Endothelial cell (in vitro differentiated cells): ENCODE measurements around the gene CEP78. TPM values are rescaled to one million over a fixed set of nuclear protein-coding genes. Genes with fewer than 3 reads are reported as not detected.

Source experiments
- DNase-seq: peaks from one replicate; pipeline ENCODE4 v3.0.0; 2021; ENCODE audit warnings: low spot score
- H3K27ac Mint-ChIP-seq: one replicate; pipeline ENCODE4 v1.8.0; 2021; ENCODE audit warnings: mixed read lengths, inconsistent platforms; ENCODE audit not compliant: unreplicated experiment
- H3K27me3 Mint-ChIP-seq: one replicate; pipeline ENCODE4 v1.8.0; 2021; ENCODE audit warnings: mild to moderate bottlenecking, moderate library complexity, mixed read lengths, inconsistent platforms; ENCODE audit not compliant: unreplicated experiment
- H3K36me3 Mint-ChIP-seq: one replicate; pipeline ENCODE4 v1.8.0; 2021; ENCODE audit warnings: mild to moderate bottlenecking, low read depth, mixed read lengths, inconsistent platforms; ENCODE audit not compliant: unreplicated experiment
- H3K4me1 Mint-ChIP-seq: one replicate; pipeline ENCODE4 v1.8.0; 2021; ENCODE audit warnings: mild to moderate bottlenecking, mixed read lengths, inconsistent platforms; ENCODE audit not compliant: unreplicated experiment
- H3K4me3 Mint-ChIP-seq: one replicate; pipeline ENCODE4 v1.8.0; 2021; ENCODE audit warnings: mild to moderate bottlenecking, mixed read lengths, inconsistent platforms; ENCODE audit not compliant: unreplicated experiment
- H3K9me3 Mint-ChIP-seq: one replicate; pipeline ENCODE4 v1.8.0; 2021; ENCODE audit warnings: mixed read lengths, inconsistent platforms; ENCODE audit not compliant: unreplicated experiment
- total RNA-seq: library from RNA; stranded (reverse); fragmentation: NEBNext Ultra II Directional; extraction: Animal tissue kit (Norgen Biotek cat#: 25700); gene quantifications from one replicate; pipeline ENCODE4 v1.2.1, GENCODE V29; 2021; ENCODE audit not compliant: unreplicated experiment
- TF ChIP-seq, protein P1 (sequence below): fragments of 200-600 bp; sonication (generic); IDR thresholded peaks from one replicate; pipeline ENCODE4 v1.5.0; 2021; ENCODE audit warnings: antibody characterized with exemption; ENCODE audit not compliant: unreplicated experiment

CEP78 gene
- total RNA-seq, 1 donor from 2014 or later = 21.7 TPM

DNA sequence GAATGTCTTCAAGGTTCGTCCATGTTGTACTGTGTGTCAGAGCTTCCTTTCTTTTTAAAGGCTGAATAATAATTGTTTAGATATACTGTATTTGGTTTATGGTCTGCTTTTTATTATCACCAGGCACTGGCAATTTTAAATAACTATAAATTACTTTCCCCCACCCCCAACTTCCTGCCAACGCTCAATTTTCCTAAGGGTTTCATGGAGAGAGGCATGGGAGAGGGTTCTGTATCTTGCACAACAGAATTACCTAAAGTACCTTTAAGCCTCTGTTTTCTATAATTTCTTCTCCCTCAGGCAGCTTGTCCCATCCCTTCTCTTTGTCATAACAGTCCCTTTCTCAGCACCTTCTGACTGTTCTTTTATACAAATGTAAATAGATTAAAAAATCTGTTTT lies 71.5 kb downstream of the CEP78 start:
- H3K36me3 Mint-ChIP-seq = peaks cover 5% of the 10 kb centered on the region
- no peaks in the 10 kb centered on the region for H3K9me3 Mint-ChIP-seq
- H3K27ac Mint-ChIP-seq = no peak overlapping the region
- no peak overlapping the region for H3K4me3 Mint-ChIP-seq
- DNase-seq = no peak
- H3K4me1 Mint-ChIP-seq = no peaks in the 10 kb centered on the region
- TF ChIP-seq, protein P1, sequence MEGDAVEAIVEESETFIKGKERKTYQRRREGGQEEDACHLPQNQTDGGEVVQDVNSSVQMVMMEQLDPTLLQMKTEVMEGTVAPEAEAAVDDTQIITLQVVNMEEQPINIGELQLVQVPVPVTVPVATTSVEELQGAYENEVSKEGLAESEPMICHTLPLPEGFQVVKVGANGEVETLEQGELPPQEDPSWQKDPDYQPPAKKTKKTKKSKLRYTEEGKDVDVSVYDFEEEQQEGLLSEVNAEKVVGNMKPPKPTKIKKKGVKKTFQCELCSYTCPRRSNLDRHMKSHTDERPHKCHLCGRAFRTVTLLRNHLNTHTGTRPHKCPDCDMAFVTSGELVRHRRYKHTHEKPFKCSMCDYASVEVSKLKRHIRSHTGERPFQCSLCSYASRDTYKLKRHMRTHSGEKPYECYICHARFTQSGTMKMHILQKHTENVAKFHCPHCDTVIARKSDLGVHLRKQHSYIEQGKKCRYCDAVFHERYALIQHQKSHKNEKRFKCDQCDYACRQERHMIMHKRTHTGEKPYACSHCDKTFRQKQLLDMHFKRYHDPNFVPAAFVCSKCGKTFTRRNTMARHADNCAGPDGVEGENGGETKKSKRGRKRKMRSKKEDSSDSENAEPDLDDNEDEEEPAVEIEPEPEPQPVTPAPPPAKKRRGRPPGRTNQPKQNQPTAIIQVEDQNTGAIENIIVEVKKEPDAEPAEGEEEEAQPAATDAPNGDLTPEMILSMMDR = no peak
- H3K27me3 Mint-ChIP-seq = peaks cover 8% of the 10 kb centered on the region

DNA sequence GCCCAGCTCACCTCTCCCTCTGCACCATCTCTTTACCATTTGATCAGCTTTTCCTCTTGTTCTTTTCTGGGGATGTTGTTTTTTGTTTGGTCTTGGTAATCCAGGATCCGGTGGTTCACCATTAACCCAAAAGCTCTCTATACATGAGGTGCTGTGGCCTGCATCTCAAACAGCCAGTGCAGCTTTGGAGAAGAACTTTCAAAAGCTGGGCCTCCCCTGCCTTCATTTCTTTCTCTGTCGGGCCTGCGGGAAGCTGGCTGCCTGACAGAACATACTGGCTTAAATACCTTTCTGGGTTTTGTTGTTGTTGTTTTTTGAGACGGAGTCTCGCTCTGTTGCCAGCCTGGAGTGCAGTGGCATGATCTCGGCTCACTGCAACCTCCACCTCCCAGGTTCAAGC lies 73.2 kb downstream of the CEP78 start:
- no peaks in the 10 kb centered on the region for H3K36me3 Mint-ChIP-seq
- DNase-seq = no peak
- no peaks in the 10 kb centered on the region for H3K4me1 Mint-ChIP-seq
- H3K27me3 Mint-ChIP-seq = peaks cover 6% of the 10 kb centered on the region
- H3K9me3 Mint-ChIP-seq = no peaks in the 10 kb centered on the region
- no peak overlapping the region for H3K27ac Mint-ChIP-seq
- TF ChIP-seq, protein P1 = no peak
- H3K4me3 Mint-ChIP-seq = no peak overlapping the region

DNA sequence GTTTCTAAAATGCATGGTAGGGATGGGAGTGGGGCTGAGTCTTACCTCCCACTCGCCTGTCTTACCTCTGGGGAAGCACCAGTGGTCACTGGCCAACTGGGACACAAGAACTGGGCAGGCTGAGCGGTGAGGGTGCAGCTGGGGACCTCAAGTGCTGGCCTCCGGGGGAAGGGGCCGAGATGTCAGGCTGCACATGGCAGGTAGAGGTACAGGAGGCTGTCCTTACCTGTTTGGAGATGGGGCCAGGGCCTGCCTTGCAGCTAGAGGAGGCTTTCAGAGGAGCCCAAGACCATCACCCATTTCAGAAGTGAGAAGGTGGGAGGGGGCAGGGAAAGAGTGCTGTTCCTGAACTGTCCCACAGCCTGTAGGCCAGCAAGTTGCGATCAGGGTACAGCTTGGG lies 75.2 kb downstream of the CEP78 start:
- Mint-ChIP-seq H3K27me3 (peaks cover 4% of the 10 kb centered on the region), H3K4me3 (no peak overlapping the region), H3K4me1 (peaks cover 10% of the 10 kb centered on the region), H3K27ac (no peak overlapping the region), H3K9me3 (no peaks in the 10 kb centered on the region), H3K36me3 (no peaks in the 10 kb centered on the region)
- DNase-seq = no peak
- TF ChIP-seq, protein P1 = no peak

DNA sequence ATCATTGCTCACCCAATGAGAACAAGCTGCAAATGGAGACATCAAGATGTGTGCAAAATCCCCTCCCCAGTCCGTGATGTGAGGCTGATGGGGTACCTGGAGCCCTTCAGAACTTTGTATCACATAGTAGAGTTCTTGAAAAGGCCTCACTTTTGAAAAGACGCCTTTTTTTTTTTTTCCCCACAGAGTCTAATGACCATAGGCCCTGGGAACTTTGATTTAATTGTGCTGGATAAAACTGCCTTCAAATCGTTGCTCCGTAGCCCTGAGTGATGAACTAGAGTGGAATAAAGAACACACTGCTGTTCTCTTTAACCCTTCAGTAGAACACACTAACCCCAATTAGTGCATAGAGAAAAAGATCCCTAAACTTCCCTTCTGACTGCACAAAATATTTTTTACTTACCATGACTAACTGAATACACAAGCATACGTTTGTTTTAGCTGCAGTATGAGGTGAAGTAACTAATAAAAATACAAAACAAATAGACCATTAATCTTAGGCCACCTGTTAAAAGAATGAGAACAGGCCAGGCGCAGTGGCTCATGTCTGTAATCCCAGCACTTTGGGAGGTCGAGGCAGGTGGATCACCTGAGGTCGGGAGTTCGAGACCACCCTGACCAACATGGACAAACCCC lies 76.1 kb downstream of the CEP78 start:
- peaks cover 8% of the 10 kb centered on the region for H3K27me3 Mint-ChIP-seq
- H3K36me3 Mint-ChIP-seq = peaks cover 5% of the 10 kb centered on the region
- H3K27ac Mint-ChIP-seq = no peak overlapping the region
- H3K4me1 Mint-ChIP-seq = peaks cover 16% of the 10 kb centered on the region
- H3K9me3 Mint-ChIP-seq = no peaks in the 10 kb centered on the region
- H3K4me3 Mint-ChIP-seq = no peak overlapping the region
- TF ChIP-seq, protein P1 = no peak
- DNase-seq = no peak

DNA sequence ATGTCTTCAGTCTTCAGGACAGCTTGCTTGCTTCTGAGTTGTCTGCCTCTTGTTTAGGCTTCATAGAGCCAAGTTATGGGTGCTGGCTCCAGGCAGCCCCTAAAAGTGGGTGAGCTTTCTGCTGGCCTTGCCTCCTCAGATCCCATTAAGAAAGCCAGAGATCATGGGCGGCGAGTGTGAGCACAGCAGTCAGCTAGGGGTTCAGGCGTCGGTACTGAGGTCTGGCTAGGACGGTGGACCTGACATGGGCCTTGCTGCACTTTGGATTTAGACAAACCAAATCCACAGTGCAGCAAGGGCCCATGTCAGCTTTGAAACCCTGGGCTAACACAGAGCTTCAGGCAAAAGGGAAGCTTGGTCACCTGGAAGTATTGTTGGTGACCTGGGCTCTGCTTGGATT lies 78.7 kb downstream of the CEP78 start:
- Mint-ChIP-seq H3K27me3 (peaks cover 8% of the 10 kb centered on the region), H3K36me3 (peaks cover 11% of the 10 kb centered on the region), H3K4me3 (no peak overlapping the region), H3K9me3 (no peaks in the 10 kb centered on the region), H3K27ac (no peak overlapping the region), H3K4me1 (peaks cover 20% of the 10 kb centered on the region)
- TF ChIP-seq, protein P1 = no peak
- no peak for DNase-seq
